Amniotic stem cell (primary cell): Measurements from ENCODE around the gene F12.
"Not testable (repeated sequence)": the region's sequence is repeated elsewhere in the genome, so short reads cannot be mapped to it uniquely, and the experiment has no call there.

ENCODE experiments used
- DNase-seq: peaks from one replicate; lab custom pipeline; 2025; lab: John Stamatoyannopoulos, UW

F12 gene

GRCh38 chr5:177432143-177432838, 22.9 kb upstream of the F12 start:
- DNase-seq: no peak

- DNase-seq: no peak
These were observed 22.2 kb upstream of the F12 start for GRCh38 chr5:177431317-177432142.

DNA sequence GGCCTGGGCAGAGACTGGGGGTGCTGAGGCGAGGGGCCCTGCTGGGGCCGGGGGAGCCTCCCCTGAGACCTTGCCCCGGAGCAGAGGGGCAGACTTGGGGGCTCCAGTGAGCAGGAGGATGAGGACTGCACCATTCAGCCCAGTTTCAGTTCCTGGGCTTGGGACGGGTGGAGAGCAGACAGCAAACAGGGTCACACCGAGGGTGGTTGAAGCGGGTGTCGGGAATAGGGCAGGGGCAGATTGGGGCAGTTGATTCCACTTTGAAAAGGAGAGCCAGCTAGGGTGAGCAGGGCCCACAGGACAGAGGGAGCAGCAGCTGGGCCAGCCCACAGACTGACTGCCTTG, 21.6 kb upstream of the F12 start:
- no peak for DNase-seq

DNA sequence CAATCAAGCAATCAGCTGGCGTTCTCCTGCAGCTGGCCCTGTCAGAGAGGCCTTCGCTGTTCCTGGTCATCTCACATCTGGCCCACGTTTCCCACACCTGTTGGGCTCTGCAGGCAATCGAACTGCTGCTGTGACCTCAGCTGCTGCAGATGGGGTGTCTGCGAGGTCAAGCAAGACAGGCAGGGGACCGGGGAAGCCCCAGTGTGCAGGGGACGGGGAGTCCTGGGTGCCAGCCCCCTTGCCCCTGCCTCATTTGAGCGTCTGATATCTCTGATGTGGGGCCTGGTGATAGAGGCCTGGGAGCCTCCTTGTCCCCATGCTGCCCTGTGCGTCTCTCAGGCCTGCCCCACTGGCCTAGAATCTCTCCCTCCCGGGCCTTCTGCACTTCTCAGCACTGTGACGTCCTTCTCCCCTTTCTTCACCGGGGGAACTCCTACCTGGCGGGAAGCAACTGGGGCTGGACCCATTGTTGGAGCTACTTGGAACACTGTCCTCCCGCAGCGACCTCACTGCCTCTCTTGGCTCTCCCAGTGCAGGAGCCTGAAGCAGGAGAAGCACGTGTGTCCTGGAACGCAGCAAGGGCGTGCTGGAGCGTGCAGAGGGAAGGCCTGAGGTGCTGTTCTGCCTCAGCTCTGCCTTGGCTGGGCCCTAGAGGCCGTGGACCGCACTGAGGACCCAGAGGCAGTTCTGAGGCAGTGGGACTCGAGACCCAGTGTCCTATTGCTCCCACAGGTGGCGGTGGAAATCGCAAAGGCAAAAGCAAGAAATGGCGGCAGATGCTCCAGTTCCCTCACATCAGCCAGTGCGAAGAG, 21.0 kb upstream of the F12 start:
- no peak for DNase-seq

- no peak for DNase-seq
These were observed 20.1 kb upstream of the F12 start for GRCh38 chr5:177429248-177430040.

DNA sequence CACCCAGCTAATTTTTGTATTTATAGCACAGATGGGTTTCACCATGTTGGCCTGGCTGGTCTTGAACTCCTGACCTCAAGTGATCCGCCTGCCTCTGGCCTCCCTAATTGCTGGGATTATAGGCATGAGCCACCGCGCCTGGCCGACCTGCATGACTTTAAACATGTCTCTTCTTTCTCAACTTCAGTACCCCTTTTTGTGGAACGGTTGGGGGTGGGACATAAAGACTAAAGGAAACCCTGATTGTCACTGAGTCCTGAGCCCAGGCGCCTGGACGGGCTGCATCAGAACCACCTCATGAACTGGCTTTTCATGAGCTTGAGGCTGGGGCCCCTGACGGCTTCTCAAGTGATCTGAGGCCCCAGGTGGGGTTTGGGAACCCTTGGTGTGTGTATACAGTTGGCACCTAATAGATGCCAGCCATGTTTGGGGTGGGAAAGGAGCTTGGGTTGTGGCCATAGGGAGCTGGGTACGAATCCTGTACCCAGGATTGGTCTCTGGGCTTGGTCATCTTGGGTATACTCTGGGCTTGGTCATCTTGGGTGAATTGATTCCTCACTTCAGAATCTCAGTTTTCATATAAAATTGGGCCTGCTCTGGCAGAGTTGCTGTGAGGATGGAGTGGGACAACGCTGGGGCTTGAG, 19.3 kb upstream of the F12 start:
- no peak for DNase-seq

DNA sequence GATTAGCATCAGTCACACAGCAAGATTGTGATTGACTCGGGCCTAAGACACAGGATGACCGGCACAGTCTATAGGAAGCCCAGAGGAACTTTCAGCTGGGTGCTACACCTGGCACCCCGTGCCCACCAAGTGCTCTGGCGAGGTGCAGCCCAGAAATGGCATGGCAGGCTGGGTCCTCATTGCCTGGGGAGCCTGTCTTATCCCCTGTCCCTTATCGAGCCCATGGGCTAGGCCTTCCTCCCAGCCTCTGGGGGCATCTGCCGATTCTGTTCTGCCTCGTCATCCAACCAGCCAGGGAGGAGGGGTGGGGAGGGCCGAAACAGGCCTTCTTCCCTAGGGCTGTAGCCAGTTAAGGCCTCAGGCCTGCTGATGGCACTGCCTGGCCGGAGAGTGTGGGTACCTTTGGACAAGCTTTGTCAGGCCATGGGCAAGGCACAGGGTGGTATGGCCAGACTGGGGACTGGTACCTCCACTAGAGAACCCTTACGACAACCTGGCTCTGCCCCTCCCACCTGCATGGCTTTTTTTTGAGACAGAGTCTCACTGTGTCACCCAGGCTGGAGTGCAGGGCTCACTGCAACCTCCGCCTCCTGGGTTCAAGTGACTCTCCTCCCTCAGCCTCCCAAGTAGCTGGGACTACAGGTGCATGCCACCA, 18.7 kb upstream of the F12 start:
- DNase-seq: no peak

- DNase-seq: no peak
These were observed 18.0 kb upstream of the F12 start for GRCh38 chr5:177427211-177427822.

- DNase-seq: no peak
These were observed 17.3 kb upstream of the F12 start, which contains the start of gene GRK6 for GRCh38 chr5:177426566-177427210. GRK6 (plus strand) TSS chr5:177426676; CDS start chr5:177426846, 170 bp downstream.

GRCh38 chr5:177425801-177426565, 16.6 kb upstream of the F12 start:
- DNase-seq: peak; percentile 100

DNA sequence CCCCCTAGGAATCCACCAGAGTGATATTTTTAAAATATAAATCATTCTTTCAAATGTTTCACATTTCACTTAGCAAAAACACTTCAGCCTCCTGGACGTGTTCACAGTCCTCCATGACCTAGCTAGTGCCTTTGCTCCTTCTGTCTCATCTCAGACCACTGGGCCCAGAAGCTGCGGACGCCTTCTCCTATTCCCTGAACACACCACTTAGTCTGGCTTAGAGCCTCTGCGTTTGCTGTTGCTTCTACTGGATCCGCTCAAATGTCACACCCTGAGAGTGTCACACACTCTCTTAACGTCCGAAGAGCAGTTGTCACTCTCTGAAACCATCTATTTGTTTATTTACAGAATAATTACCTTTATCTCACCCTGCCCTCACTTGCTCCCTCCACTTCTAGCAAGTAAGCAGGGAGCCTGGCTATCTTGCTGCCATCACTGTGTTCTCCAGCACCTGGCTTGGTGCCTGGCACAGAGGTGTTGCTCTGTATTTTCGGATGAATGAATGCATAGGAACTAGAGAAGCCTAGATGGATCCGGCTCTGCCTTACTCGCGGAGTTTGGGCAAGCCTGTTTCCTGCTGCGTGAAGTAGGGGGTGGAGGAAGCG, 15.9 kb upstream of the F12 start:
- no peak for DNase-seq

DNA sequence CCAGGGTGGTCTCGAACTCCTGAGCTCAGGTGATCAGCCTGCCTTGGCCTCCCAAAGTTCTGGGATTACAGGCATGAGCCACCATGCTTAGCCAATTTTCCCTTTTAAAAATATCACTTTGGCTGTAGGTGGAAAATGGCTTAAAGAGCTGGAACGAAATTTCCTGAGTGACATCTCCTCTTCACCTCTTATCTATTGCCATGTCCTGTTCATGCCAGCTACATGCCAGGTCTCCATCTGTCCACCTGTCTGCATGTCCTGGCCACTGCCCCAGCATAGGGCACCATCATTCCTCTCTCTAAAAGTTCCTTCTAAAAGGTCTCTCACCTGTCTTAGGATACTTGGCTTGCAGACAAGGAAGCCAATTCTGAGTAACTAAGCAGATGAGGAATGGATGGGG, 14.3 kb upstream of the F12 start:
- DNase-seq: no peak

DNA sequence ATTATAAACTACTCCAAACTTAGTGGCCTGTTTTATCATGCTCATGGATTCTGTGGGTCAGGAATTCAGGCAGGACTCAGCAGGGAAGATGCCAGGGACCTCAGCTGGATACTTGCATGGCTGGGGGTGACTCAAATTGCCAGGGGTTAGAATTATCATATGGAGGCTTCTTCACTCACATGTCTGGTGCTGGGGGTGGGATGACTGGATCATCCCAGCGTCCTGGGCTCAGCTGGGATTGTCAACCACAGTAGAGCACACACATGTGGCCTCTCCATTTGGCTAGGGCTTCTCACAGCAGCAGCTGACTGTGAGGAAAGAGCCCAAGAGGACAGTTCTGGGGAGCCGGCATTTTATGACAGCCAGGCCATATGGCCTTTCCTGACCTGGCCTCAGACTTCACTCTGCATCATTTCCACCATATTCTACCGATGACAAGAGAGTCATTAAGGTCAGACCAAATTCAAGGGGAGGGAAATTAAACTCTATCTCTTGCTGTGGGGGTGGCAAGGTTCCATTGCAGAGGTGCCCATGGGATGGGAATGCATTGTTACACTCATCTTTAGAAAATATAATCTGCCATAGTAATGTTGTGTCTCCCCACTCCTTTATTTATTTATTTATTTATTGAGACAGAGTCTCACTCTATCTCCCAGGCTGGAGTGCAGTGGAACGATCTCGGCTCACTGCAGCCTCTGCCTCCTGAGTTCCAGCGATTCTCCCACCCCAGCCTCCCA, 11.9 kb upstream of the F12 start:
- no peak for DNase-seq

GRCh38 chr5:177420472-177420871, 11.1 kb upstream of the F12 start:
- not testable (repeated sequence) for DNase-seq

DNA sequence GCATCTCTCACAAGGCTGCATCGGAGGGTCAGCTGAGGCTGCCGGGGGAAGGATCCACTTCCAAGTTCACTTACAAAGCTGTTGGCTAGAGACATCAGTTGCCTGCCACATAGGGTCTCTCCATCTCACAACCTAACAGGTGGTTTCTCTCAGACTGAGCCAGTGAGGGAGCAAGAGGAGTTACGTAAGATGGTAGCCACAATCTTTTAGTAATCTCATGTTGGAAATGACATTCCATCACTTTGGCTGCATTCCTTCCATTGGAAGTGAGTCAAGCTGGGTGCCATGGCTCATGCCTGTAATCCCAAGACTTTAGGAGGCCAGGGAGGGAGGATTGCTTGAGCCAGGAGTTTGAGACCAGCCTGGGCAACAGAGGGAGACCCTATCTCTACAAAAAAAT, 9.7 kb upstream of the F12 start:
- DNase-seq: no peak

DNA sequence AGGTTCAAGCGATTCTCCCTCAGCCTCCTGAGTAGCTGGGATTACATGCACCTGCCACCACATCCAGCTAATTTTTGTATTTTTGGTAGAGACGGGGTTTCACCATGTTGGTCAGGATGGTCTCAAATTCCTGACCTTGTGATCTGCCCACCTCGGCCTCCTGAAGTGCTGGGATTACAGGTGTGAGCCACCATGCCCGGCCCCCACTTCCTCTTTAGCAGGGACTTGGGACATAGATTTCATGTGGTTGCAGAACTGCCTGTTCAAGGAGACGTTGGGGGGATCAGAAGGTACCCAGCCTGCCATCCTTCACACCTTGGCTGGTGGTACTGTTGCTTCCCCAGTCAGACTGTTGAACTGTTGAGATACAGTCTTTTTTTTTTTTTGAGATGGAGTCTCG, 7.7 kb upstream of the F12 start:
- not testable (repeated sequence) for DNase-seq

DNA sequence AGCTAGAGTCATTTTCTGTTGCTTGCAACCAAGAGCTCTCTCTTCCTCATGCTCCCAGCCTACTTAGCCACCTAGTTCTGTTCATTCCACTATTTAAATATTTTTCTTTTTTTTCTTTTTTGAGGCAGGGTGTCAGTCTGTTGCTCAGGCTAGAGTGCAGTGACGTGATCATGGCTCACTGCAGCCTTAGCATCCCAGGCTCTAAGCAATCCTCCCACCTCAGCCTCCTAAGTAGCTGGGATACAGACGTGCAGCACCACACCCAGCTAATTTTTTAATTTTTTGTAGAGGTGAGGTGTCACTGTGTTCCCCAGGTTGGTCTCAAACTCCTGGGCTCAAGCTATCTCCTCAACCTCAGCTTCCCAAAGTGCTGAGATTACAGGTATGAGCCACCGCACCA, 5.1 kb upstream of the F12 start:
- DNase-seq: no peak
